HepG2 (cell line): ENCODE data around the gene CPNE5. TPM values are rescaled to one million over a fixed set of nuclear protein-coding genes. Genes with fewer than 3 reads are reported as not detected.

ENCODE experiments used
- CCDC6 ChIP-seq: sonication (generic); formaldehyde crosslinking; IDR thresholded peaks from 2 replicates; pipeline ENCODE4 v1.8.1; 2022; ENCODE audit warnings: mild to moderate bottlenecking, missing genetic modification reagents, moderate library complexity
- CENPT ChIP-seq: sonication (generic); formaldehyde crosslinking; IDR thresholded peaks from 2 replicates; pipeline ENCODE4 v1.8.0; 2022; ENCODE audit warnings: low read depth, mild to moderate bottlenecking, moderate library complexity, missing genetic modification reagents
- EHMT2 ChIP-seq: fragments of 200-600 bp; sonication (generic); IDR thresholded peaks from 2 replicates; pipeline ENCODE4 v1.7.0; 2017; ENCODE audit warnings: antibody characterized with exemption, low read depth, low read length, borderline replicate concordance
- HNRNPH1 ChIP-seq: fragments of 200-400 bp; formaldehyde crosslinking; optimal IDR thresholded peaks from 2 replicates; pipeline ENCODE3; 2017; ENCODE audit warnings: mild to moderate bottlenecking, low read depth, low read length
- JARID2 ChIP-seq: sonication (generic); formaldehyde crosslinking; IDR thresholded peaks from 2 replicates; pipeline ENCODE4 v1.8.1; 2023; ENCODE audit warnings: missing genetic modification reagents, inconsistent platforms; ENCODE audit not compliant: insufficient replicate concordance
- MEIS1 ChIP-seq: sonication (generic); formaldehyde crosslinking; IDR thresholded peaks from 2 replicates; pipeline ENCODE4 v1.9.0; 2021; ENCODE audit warnings: mild to moderate bottlenecking, missing genetic modification reagents, moderate library complexity, borderline replicate concordance
- PPARG ChIP-seq: conservative IDR thresholded peaks from 2 replicates; pipeline ENCODE4 v1.6.1; 2016; ENCODE audit warnings: missing biosample characterization, missing genetic modification reagents
- RNF2 ChIP-seq: fragments of 450-650 bp; conservative IDR thresholded peaks from 2 replicates; pipeline ENCODE4 v1.6.1; 2016; ENCODE audit warnings: low read depth
- SOX13 ChIP-seq, 3 experiments: fragments of 450-650 bp in 1 of 3; sonication (generic) in 1 of 3; formaldehyde crosslinking in 1 of 3; IDR thresholded peaks in 2 of 3; conservative IDR thresholded peaks in 1 of 3; 2 replicates each; pipeline versions ENCODE4 v1.5.0 to v1.6.1; 2016 to 2020; ENCODE audit warnings: antibody characterized with exemption in 1 of 3, mild to moderate bottlenecking in 1 of 3, missing compliant biosample characterization in 1 of 3, missing genetic modification reagents in 1 of 3, moderate library complexity in 1 of 3
- ZFP90 ChIP-seq: sonication (generic); formaldehyde crosslinking; IDR thresholded peaks from 2 replicates; pipeline ENCODE4 v1.8.0; 2022; ENCODE audit warnings: missing genetic modification reagents, mild to moderate bottlenecking, inconsistent platforms, borderline replicate concordance
- ZNF143 ChIP-seq: sonication (generic); formaldehyde crosslinking; IDR thresholded peaks from 2 replicates; pipeline ENCODE4 v1.4.0; 2020; ENCODE audit warnings: missing genetic modification reagents
- ZNF17 ChIP-seq: sonication (generic); formaldehyde crosslinking; IDR thresholded peaks from 2 replicates; pipeline ENCODE4 v1.5.0; 2020; ENCODE audit warnings: mild to moderate bottlenecking, missing genetic modification reagents
- ZNF20 ChIP-seq: sonication (generic); formaldehyde crosslinking; IDR thresholded peaks from 2 replicates; pipeline ENCODE4 v1.4.0; 2020; ENCODE audit warnings: mild to moderate bottlenecking, moderate library complexity, missing genetic modification reagents
- ZNF260 ChIP-seq: sonication (generic); formaldehyde crosslinking; IDR thresholded peaks from 2 replicates; pipeline ENCODE4 v1.4.0; 2020; ENCODE audit warnings: missing genetic modification reagents, low read depth, mild to moderate bottlenecking, borderline replicate concordance
- ZNF749 ChIP-seq: sonication (generic); formaldehyde crosslinking; IDR thresholded peaks from 2 replicates; pipeline ENCODE4 v1.8.0; 2022; ENCODE audit warnings: mild to moderate bottlenecking, missing genetic modification reagents, moderate library complexity, borderline replicate concordance
- polyA plus RNA-seq, 8 experiments: library from polyadenylated mRNA; depleted of rRNA in 3 of 8; stranded (reverse) in 7 of 8; unstranded in 1 of 8; fragments of >200 nt; fragmentation: Illumina TruSeq in 4 of 8; extraction: Trizol in 4 of 8; gene quantifications; 2 replicates each; pipeline versions ENCODE4 v1.2.1 to v1.2.3, GENCODE V29; 2011 to 2016; ENCODE audit warnings: low read depth in 4 of 8, missing spikeins in 1 of 8, mixed read lengths in 1 of 8; ENCODE audit not compliant: insufficient read depth in 1 of 8
- total RNA-seq, 5 experiments: library from RNA; depleted of rRNA; stranded (reverse); fragments of >200 nt; fragmentation: Illumina TruSeq; extraction: Trizol; gene quantifications; 2 replicates each; pipeline ENCODE4 v1.2.3, GENCODE V29; 2016; ENCODE audit warnings: low read depth in 1 of 5
- TF ChIP-seq, protein P1 (sequence below): sonication (generic); formaldehyde crosslinking; IDR thresholded peaks from 2 replicates; pipeline ENCODE4 v1.4.0; 2020; ENCODE audit warnings: mild to moderate bottlenecking, missing genetic modification reagents
- TF ChIP-seq, protein P2 (sequence below): sonication (generic); formaldehyde crosslinking; IDR thresholded peaks from 2 replicates; pipeline ENCODE4 v1.4.0; 2020; ENCODE audit warnings: mild to moderate bottlenecking, low read depth, missing genetic modification reagents
- TF ChIP-seq, protein P3 (sequence below): sonication (generic); formaldehyde crosslinking; IDR thresholded peaks from 2 replicates; pipeline ENCODE4 v1.4.0; 2020; ENCODE audit warnings: missing genetic modification reagents
- TF ChIP-seq, protein P4 (sequence below): sonication (generic); formaldehyde crosslinking; IDR thresholded peaks from 2 replicates; pipeline ENCODE4 v1.4.0; 2020; ENCODE audit warnings: missing genetic modification reagents

CPNE5 gene
- total and polyA plus RNA-seq, 2 of the 13 experiments (the other 11 are each of a cell fraction or from before 2014, with no cell fraction given): 0.16 TPM; not detected in 1

DNA sequence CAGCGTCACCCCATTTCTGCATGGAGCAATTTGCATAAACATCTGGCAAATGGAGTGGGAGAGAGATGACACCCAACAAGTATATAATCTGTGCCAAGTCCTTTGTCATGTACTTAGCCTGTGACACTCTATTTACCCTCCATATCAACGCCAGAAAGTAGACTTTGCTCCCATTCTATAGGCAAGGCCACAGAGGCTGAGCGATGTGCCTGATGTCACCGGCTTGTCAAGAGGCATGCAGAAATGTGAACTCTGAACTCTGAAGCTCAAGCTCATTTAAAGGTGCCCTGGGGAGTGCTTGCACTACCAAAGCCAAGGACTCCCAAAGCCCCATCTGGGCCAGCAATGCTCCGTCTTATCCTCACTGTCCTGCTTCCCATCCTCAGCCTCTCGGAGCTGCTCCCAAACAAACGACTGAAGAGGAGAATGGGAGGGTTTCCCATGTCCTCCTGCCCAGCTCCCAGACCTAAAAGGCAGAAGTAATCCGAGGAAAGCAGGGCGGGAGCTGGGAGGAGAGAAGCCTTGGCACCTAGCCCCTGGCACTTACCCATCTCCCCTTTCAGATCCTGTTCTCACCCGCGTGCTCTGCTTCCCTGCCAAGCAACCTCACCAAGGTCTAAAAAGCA lies 9.2 kb downstream of the CPNE5 start (continued):
- TF ChIP-seq, protein P1, sequence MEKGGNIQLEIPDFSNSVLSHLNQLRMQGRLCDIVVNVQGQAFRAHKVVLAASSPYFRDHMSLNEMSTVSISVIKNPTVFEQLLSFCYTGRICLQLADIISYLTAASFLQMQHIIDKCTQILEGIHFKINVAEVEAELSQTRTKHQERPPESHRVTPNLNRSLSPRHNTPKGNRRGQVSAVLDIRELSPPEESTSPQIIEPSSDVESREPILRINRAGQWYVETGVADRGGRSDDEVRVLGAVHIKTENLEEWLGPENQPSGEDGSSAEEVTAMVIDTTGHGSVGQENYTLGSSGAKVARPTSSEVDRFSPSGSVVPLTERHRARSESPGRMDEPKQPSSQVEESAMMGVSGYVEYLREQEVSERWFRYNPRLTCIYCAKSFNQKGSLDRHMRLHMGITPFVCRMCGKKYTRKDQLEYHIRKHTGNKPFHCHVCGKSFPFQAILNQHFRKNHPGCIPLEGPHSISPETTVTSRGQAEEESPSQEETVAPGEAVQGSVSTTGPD (CRISPR knock-in tag): no peak
- TF ChIP-seq ZFP90 (CRISPR knock-in tag) (no peak), ZNF143 (CRISPR knock-in tag) (no peak), ZNF749 (no peak), RNF2 (peak; percentile 54), ZNF17 (no peak), JARID2 (CRISPR knock-in tag) (peak; percentile 34), PPARG (peak; percentile 59; the same call in 1 of the 2 replicates), CENPT (no peak), ZNF20 (no peak), EHMT2 (peak; percentile 27; the same call in 1 of the 2 replicates), CCDC6 (CRISPR knock-in tag) (peak; percentile 61; the same call in 1 of the 2 replicates), SOX13 (IDR thresholded peaks at IDR 0.05) (peak; percentile 61), SOX13 (CRISPR knock-in tag; conservative IDR thresholded peaks at IDR 0.05 in 1 of 2, IDR thresholded peaks at IDR 0.05 in 1 of 2) (peak in 1 of 2 experiments; percentile 91; a peak in 2 of 4 replicates), HNRNPH1 (no peak), MEIS1 (CRISPR knock-in tag) (peak; percentile 99; the same call in 1 of the 2 replicates), ZNF260 (CRISPR knock-in tag) (no peak)
- TF ChIP-seq, protein P2, sequence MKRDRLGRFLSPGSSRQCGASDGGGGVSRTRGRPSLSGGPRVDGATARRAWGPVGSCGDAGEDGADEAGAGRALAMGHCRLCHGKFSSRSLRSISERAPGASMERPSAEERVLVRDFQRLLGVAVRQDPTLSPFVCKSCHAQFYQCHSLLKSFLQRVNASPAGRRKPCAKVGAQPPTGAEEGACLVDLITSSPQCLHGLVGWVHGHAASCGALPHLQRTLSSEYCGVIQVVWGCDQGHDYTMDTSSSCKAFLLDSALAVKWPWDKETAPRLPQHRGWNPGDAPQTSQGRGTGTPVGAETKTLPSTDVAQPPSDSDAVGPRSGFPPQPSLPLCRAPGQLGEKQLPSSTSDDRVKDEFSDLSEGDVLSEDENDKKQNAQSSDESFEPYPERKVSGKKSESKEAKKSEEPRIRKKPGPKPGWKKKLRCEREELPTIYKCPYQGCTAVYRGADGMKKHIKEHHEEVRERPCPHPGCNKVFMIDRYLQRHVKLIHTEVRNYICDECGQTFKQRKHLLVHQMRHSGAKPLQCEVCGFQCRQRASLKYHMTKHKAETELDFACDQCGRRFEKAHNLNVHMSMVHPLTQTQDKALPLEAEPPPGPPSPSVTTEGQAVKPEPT (CRISPR knock-in tag): no peak
- TF ChIP-seq, protein P3, sequence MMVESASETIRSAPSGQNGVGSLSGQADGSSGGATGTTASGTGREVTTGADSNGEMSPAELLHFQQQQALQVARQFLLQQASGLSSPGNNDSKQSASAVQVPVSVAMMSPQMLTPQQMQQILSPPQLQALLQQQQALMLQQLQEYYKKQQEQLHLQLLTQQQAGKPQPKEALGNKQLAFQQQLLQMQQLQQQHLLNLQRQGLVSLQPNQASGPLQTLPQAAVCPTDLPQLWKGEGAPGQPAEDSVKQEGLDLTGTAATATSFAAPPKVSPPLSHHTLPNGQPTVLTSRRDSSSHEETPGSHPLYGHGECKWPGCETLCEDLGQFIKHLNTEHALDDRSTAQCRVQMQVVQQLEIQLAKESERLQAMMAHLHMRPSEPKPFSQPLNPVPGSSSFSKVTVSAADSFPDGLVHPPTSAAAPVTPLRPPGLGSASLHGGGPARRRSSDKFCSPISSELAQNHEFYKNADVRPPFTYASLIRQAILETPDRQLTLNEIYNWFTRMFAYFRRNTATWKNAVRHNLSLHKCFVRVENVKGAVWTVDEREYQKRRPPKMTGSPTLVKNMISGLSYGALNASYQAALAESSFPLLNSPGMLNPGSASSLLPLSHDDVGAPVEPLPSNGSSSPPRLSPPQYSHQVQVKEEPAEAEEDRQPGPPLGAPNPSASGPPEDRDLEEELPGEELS: peak; percentile 87
- TF ChIP-seq, protein P4, sequence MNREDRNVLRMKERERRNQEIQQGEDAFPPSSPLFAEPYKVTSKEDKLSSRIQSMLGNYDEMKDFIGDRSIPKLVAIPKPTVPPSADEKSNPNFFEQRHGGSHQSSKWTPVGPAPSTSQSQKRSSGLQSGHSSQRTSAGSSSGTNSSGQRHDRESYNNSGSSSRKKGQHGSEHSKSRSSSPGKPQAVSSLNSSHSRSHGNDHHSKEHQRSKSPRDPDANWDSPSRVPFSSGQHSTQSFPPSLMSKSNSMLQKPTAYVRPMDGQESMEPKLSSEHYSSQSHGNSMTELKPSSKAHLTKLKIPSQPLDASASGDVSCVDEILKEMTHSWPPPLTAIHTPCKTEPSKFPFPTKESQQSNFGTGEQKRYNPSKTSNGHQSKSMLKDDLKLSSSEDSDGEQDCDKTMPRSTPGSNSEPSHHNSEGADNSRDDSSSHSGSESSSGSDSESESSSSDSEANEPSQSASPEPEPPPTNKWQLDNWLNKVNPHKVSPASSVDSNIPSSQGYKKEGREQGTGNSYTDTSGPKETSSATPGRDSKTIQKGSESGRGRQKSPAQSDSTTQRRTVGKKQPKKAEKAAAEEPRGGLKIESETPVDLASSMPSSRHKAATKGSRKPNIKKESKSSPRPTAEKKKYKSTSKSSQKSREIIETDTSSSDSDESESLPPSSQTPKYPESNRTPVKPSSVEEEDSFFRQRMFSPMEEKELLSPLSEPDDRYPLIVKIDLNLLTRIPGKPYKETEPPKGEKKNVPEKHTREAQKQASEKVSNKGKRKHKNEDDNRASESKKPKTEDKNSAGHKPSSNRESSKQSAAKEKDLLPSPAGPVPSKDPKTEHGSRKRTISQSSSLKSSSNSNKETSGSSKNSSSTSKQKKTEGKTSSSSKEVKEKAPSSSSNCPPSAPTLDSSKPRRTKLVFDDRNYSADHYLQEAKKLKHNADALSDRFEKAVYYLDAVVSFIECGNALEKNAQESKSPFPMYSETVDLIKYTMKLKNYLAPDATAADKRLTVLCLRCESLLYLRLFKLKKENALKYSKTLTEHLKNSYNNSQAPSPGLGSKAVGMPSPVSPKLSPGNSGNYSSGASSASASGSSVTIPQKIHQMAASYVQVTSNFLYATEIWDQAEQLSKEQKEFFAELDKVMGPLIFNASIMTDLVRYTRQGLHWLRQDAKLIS (CRISPR knock-in tag): no peak
